Epidermal melanocyte (primary cell): ENCODE measurements around the gene RRAGD.

Source experiments
- DNase-seq: peaks from one replicate; pipeline ENCODE4 v3.0.0; 2011; ENCODE audit warnings: low spot score; ENCODE audit not compliant: insufficient read length

Gene RRAGD

GRCh38 chr6:89412071-89413005, at the start of gene RRAGD:
Gene RRAGD, minus strand, starts transcription at chr6:89412273. Its CDS starts 280 bp downstream, at chr6:89411993.
- peak; percentile 58 for DNase-seq

GRCh38 chr6:89460713-89461112, 48.6 kb upstream of the RRAGD start:
- no peak for DNase-seq

DNA sequence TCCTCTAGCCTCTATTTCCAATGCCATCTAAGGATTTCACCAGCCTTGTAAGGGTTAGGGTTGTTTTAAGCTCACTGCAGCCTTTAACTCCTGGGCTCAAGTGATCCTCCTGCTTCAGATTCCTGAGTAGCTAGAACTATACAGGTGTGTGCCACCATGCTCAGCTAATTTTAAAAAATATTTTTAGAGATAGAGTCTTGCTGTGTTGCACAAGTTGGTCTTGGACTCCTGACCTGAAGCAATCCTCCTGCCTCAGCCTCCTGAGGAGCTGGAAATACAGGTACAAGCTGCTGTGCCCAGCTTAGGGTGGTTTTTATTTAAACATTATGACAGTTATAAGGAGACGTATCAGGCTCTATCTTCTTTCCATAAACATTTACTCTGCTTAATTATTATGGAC, 47.4 kb upstream of the RRAGD start:
- no peak for DNase-seq

DNA sequence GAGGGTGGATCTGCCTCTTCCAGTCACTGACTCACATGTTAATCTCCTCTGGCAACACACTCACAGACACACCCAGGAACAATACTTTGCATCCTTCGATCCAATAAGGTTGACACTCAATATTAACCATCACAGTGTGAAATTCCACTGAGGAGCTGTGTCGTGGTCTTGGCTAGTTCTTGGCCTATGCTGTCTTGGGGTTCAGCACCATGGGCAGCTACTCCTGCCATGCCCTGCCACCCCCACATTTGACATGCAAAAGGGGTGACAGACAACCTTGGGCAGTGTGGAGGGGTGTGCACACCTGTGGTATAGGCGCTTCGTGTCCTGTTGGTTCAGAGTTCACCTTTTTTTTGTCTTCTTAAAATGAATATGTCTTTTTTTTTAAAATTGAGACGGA, 46.6 kb upstream of the RRAGD start:
- no peak for DNase-seq

DNA sequence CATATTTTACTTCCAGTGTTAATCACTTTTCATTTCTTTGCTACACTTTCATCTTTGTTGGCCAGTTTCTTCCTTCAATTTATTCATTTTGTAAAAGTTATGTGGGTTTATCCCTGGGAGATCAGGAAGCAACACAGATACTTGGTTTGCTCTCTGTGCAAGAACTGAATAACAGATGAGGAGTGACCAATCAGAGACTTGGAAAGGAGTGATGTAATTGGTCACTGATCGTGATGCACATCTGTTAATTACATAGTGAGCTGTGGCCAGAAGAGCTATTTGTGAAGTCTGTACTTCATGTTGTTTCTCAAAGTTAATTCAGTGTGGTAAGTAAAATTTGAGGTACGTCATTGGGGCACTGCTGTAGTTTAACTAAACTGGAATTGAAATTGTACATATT, 42.2 kb upstream of the RRAGD start:
- DNase-seq, result no peak

DNA sequence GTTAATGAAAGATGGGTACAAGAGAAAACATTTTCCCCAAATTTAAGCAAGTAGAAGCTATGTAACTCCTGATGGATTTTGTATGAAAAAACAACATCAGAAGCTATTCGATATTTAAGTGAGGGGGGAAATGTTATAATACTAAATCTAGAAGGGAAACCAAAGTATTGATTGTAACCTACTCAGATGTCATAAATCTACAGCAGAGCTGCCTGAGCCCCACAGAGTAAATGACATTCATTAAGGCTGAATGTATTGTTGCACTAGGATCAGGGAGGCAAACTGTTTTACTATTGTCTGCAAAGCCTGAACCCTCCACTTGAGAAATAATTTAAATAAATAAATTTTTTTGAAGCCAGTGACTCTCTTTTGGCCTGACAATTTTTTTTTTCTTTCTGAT, 40.2 kb upstream of the RRAGD start:
- no peak for DNase-seq

- DNase-seq, result no peak
Observed at GRCh38 chr6:89449193-89449592, 37.1 kb upstream of the RRAGD start.

- no peak for DNase-seq
Observed at GRCh38 chr6:89443658-89444057, 31.6 kb upstream of the RRAGD start.

DNA sequence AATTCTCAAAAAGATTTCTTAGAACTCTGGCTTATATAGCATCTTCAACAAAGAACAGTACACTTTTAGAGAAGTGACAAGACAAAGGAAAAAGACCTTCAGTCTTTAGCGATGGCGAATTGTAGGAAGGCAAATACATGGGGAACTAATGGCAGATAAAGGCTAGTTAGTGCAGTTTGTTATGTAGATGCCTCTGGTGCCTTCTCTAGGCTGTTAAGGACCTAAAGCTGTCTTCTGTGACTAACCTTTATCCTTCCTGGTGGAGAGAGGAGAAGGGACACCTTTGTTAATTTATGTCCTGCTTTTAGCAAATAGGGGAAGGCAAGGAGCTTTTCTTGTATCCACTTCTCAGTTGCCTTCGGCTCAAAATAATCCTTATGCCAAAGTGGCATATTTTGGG, 28.1 kb upstream of the RRAGD start:
- no peak for DNase-seq

- DNase-seq, result no peak
Observed at GRCh38 chr6:89439014-89439413, 26.9 kb upstream of the RRAGD start.

- DNase-seq, result no peak
Observed at GRCh38 chr6:89438248-89438647, 26.2 kb upstream of the RRAGD start.

- DNase-seq, result no peak
Observed at GRCh38 chr6:89436226-89436625, 24.2 kb upstream of the RRAGD start.

DNA sequence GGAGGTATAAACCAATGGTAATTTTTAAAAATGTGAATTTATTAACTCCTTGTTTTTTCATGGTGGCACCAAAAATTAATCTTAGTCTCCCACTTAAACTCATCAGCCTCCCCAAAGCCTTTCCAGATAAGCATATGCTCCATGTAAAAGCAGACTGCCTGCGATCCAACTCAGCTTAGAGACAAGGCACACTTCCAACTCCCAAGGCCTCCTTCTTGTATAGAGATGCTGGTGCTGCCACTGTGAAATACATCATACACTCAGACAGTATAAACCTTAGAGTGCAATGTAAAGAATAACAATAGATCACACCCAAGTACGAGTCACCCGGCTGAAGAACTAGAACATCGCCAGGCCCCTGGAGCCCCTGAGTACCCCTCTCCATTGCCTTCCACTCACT, 22.9 kb upstream of the RRAGD start:
- DNase-seq, result no peak

- DNase-seq, result no peak
Observed at GRCh38 chr6:89434150-89434499, 22.1 kb upstream of the RRAGD start.

- DNase-seq, result no peak
Observed at GRCh38 chr6:89433252-89434149, 21.4 kb upstream of the RRAGD start.

GRCh38 chr6:89432875-89433251, 20.8 kb upstream of the RRAGD start, which contains the start of gene ANKRD6:
Gene ANKRD6, plus strand, starts transcription at chr6:89433152. Its CDS starts 133,825 bp downstream, at chr6:89566977.
- peak; percentile 61 for DNase-seq

- no peak for DNase-seq
Observed at GRCh38 chr6:89430201-89430962, 18.3 kb upstream of the RRAGD start.

- no peak for DNase-seq
Observed at GRCh38 chr6:89416796-89417195, 4.7 kb upstream of the RRAGD start.

GRCh38 chr6:89415185-89415584, 3.1 kb upstream of the RRAGD start:
- DNase-seq, result no peak

DNA sequence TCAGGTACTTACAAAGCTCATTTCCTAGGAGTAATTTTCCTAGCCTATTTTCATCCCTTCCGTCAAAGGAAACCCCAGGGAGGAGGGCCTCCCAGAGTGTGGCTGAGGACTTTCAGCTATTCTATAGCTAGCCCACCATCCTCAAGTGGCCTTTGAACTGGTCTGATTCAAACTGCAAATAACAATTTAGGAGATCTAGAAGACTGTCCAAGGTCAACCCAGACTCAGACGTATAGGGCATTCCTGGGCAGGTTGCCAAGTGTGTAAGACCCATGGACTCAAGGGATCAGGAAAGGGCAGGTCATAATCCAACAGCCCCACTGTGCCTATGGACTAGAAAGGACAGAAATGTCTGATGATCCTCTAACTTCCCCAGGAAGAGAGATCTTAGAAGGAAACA, 2.1 kb upstream of the RRAGD start:
- DNase-seq, result no peak

DNA sequence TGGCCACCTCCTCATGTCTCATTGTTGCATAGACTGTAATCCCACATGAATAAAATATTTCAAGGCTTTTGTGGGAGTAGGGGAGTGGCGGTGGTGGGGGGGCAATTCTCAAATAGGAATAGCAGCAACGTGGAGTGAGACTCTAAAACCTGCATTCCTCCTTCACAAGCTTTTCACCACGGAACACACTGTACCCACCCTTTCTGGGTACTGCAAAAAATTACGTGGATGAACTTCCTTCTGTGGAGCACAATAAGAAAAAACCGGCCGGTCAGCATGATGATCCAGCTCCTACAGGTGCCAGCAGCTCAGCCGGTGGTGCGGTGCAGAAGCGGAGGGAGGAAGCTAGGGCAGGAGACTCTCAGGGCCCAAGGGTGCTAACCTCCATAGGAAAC, 930 bp upstream of the RRAGD start:
- DNase-seq, result no peak
